GM18519 (cell line): Measurements from ENCODE around the gene HES1.
A peak's percentile ranks its signal among the peaks of the same experiment; 100 is the strongest.
"Not testable (repeated sequence)": the region's sequence is repeated elsewhere in the genome, so short reads cannot be mapped to it uniquely, and the experiment has no call there.

Source experiments
- ATAC-seq: cut with Tn5 transposase; IDR thresholded peaks from one replicate; pipeline ENCODE4 v1.9.1; 2021; ENCODE audit warnings: mild to moderate bottlenecking, moderate library complexity; ENCODE audit not compliant: unreplicated experiment, low FRiP score

Gene HES1, protein sequence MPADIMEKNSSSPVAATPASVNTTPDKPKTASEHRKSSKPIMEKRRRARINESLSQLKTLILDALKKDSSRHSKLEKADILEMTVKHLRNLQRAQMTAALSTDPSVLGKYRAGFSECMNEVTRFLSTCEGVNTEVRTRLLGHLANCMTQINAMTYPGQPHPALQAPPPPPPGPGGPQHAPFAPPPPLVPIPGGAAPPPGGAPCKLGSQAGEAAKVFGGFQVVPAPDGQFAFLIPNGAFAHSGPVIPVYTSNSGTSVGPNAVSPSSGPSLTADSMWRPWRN

DNA sequence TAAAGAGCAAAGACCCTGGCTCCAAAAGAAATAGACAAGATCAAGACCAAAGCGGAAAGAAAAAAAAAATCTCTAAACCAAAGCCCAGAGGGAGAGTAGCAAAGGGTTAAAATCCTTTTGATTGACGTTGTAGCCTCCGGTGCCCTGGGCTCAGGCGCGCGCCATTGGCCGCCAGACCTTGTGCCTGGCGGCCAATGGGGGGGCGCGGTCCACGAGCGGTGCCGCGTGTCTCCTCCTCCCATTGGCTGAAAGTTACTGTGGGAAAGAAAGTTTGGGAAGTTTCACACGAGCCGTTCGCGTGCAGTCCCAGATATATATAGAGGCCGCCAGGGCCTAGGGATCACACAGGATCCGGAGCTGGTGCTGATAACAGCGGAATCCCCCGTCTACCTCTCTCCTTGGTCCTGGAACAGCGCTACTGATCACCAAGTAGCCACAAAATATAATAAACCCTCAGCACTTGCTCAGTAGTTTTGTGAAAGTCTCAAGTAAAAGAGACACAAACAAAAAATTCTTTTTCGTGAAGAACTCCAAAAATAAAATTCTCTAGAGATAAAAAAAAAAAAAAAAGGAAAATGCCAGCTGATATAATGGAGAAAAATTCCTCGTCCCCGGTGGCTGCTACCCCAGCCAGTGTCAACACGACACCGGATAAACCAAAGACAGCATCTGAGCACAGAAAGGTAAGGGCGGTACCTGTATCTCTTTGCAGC lies at the start of gene HES1:
TSS of gene HES1 (plus strand) at position 343 of the 713 bp plus-strand sequence. CDS start at position 576, 233 bp downstream.
- ATAC-seq = peak; percentile 24

- ATAC-seq = no peak
Measured at GRCh38 chr3:194086388-194087075, 49.4 kb upstream of the HES1 start.

DNA sequence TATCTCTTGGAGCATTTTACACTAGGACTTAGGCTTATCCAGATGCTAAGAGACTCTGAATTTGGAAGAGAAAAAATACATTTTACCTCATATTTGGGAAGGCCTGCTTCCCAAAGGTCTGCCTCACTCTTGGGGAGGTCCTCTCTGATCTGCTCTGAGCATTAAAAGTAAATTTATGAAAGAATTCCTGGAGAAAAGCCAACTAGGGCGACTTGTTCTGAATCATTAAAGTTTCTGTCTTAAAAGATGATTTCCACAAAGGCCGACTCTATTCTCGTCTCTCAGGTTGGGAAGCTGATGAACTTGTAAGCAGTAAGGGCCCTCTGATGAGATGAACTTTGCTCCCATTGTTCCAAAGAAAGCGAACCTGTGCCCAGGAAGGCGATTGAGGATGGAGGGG lies 48.7 kb upstream of the HES1 start:
- ATAC-seq = no peak

DNA sequence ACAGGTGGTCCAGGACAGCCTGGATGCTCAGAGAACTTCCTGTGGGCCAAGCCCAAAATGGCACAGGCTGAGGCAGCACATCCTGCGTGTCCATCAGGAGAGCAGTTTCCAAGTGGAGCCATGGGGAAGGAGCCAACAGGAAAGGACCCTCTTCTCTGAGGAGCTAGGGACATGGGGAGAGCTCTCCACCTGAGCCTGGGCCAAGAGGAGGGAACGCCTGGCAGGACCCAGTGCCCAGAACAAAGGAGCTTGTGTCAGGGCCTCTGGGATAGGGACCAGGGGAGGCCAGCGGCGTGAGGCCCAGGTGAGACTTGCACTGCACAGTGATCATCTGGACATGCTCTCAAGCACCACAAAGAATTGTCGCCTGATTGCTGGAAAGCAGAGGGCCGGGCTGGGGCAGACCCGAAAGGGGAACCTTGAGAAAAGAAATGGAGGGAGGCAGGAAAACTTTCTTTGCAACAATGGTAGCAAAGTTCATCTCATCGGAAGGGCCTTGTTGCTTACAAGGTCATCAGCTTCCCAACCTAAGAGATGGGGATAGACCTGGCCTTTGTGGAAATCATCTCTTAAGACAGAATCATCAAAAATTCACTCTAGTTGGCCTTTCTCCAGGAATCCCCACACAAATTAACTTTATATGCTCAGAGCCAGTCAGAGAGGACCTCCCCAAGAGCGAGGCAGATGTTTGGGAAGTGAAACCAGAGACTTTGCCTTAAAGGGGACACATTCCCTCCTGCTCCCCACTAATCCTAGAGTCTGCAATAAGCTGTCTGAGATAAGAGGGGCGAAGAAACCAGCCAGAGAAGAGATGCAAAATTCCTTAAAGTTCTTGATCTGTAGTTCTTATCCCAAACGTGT lies 47.7 kb upstream of the HES1 start:
- no peak for ATAC-seq

- ATAC-seq = no peak
Measured at GRCh38 chr3:194089357-194090177, 46.4 kb upstream of the HES1 start.

DNA sequence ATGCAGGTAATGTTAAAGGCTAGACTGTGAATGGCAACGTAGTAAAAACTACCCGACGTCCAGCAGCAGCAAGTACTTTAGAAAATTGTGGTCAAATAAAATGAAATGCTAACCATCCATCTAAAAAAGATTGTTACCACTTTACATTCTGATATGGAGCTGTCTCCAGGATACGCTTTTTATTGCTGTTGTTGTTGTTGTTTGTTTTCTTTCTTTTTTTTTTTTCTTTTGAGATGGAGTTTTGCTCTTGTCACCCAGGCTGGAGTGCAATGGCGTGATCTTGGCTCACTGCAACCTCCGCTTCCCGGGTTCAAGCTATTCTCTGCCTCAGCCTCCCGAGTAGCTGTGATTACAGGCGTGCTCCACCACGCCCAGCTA lies 45.8 kb upstream of the HES1 start:
- ATAC-seq = not testable (repeated sequence)

DNA sequence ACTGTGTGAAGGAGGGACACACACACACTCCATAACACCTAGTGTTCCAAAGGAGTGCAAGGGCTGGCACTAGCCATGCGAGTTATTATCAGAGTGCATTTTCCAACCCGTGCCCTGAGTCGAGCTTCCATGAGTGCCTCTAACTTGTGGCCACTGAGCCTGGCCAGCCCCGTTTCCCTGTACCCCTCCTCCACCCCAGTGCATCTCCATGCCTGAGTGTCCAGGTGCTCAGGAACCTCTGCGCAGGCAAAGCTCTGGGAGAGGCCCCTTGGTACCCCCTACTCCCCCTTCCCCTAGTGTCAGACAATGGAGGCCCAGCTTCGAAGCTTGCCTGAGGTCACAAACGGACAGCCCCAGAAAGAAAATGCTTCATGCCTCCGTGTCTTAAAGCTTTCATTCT lies 45.2 kb upstream of the HES1 start:
- no peak for ATAC-seq

DNA sequence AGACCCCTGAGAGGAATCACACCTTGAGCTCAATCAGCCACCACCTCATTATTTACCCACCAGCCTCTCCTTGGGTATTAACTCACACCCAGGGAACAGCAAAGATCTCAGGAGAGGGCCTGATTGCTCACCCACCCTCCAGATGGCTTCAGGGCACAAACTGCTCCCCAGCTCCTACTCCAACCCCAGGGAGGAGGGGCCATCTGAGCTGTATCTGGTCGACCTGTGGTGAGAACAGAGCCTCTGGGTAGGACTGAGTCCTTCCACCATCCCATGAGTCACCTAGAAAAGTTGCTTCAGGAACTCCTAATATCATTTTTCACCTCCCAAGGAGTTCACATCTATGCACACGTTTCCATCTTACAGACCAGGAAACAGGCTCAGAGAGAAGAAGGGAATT lies 44.8 kb upstream of the HES1 start:
- ATAC-seq = no peak

DNA sequence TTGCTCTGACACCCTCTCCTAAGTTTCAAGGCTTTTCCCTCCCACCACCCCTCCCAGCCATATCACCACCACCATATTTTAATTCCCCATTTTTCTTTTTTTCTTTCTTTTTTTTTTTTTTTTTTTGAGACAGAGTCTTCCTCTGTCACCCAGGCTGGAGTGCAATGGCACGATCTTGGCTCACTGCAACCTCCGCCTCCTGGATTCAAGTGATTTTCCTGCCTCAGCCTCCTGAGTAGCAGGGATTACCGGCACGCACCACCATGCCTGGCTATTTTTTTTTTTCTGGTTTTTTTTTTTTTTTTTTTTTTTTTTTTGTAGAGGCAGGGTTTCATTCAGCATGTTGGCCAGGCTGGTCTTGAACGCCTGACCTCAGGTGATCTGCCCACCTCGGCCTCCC lies 44.1 kb upstream of the HES1 start:
- not testable (repeated sequence) for ATAC-seq

GRCh38 chr3:194092881-194093301 lies 43.1 kb upstream of the HES1 start:
- no peak for ATAC-seq

- no peak for ATAC-seq
Measured at GRCh38 chr3:194093842-194094241, 42.1 kb upstream of the HES1 start.

DNA sequence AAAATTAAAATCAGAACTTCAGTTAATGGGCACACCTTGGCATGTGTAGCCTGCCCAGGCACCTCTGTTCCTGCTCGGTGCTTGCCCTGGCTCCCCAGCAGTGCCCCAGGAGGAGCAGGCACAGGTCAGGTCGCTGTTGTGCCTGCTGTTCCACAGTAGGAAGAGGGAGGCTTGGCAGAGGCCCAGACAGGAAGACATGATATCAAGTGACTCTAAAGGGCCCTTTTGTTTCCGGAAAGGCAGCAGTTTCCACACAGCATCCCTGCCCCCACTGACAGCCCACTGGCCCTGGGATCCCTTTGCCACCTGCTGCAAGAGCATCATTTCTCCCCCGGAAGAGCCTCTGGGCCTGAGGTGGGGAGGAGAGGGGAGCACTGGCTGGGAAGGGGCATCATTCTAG lies 40.5 kb upstream of the HES1 start:
- ATAC-seq = no peak

DNA sequence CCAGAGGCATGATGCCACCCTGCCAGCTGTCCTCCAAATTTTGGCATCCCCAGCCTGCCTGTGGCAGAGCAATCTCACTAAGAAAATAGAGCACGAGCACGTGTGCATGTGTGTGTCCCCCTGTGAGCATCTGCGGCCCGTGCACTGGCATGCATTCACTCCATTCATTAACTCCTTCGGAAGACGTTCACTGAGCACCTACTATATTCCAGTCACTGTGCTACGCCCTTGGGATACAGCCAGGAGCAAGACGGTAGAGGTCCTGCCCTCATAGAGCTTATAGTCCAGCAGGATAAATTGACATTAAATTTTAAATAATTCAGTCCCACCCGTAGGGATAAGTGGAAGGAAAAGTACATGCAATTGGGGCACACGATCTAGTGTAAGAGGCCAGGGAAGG lies 40.0 kb upstream of the HES1 start:
- no peak for ATAC-seq

DNA sequence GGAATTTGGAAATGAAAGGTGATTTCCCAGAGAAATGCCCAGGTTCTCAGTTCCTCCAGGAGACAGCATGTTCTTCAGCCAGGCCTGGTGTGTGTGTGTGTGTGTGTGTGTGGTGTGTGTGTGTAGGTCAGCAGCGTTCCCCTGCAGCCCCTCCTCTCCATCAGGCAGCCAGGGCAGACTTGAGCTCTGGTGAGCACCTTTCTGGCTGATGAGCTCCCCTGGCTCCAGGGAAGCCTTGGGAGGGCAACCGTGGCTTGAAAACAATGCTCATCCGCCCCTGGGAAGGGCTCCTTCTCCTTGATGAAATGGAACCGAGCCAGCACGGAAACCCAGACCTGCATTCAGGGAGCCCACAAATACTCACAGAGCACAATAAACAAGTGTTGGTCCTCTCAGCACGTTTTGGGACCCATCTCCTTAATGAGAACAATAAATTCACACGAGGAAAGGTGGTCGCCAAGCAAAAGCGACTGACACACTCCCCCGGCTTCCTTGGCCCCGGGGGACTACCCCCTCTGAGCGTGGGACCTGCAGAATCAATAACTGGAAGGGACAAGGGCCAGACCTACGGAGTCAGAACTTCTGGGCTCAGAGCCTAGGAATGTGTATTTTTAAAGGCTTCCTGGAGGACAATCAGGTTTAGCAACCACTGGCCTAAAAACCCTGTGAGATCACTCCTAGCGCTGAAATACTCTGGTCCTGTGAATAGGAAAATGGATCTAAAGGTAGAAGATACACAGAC lies 38.6 kb upstream of the HES1 start:
- ATAC-seq = no peak

- no peak for ATAC-seq
Measured at GRCh38 chr3:194098081-194098842, 37.7 kb upstream of the HES1 start.

GRCh38 chr3:194098843-194099183 lies 37.1 kb upstream of the HES1 start:
- ATAC-seq = no peak

DNA sequence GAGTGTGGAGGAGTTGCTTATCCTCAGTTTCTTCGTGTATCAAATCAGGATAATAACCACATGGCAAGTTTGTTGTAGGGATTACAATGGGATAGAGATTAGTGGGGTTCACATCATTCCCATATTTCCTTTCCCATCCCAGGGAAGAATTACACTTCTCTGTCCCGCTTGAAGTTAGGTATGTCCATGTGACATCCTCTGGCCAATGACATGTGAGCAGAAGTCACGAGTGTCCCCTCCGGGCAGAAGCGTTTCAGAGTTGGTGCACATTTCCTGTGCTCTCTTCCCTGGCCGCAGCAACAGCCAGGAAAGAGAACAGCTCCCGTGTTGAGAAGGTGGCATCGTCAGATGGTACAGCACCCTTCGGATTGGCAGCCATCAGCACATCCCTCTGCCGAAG lies 36.7 kb upstream of the HES1 start:
- no peak for ATAC-seq

DNA sequence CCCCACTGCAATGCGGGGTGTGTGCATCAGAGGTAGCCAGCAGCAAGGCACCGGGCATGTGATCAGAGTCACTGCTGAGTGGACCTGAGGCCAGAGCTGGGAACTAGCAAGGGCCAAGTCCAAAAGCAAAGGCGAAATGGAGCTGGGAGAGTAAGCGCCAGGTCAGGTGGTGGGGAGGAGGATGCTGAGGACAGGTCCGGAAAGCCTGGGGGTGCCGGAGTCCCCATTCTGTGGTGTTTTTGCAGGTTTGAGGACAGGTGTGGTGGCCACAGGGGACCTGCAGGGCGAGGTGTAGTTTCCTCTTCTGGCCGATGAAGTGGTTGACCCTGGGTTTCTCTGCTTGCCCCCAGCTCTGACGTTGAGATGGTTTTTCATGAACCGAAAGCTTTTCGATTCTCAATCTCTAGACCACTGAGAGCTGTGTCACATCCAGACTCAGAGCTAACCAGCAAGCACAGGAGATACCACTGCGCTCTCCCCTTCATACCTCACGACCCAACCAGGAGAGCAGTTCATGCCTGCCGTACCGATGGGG lies 35.0 kb upstream of the HES1 start:
- ATAC-seq = peak; percentile 73
